Left colon (tissue), 2 donors: ENCODE data around the gene COPS3. TPM values are rescaled to one million over a fixed set of nuclear protein-coding genes. Genes with fewer than 3 reads are reported as not detected.
A peak's percentile ranks its signal among the peaks of the same experiment; 100 is the strongest.

Experiments
- ATAC-seq: fragments of 200-7000 bp; cut with Tn5 transposase; one replicate; pipeline ENCODE4 v1.9.1; 2020; ENCODE audit warnings: mild to moderate bottlenecking, moderate library complexity
- DNase-seq, 2 donors: peaks; one replicate each; pipeline ENCODE4 v3.0.0-alpha.2; 2020
- intact Hi-C, 2 donors: fragments of 100-400 bp; cut with DNase I in 1 of 2; cut with micrococcal nuclease in 1 of 2; formaldehyde crosslinking; loops; one replicate each; pipeline versions ENCODE4 v1.11.2 to v1.14.0; 2022; cut with DNase I, micrococcal nuclease
- long read RNA-seq: library from polyadenylated mRNA; unstranded; transcript quantifications from one replicate; pipeline ENCODE4 v2.0.0, GENCODE V29; 2021
- total RNA-seq, 2 donors: library from RNA; stranded (reverse); fragmentation: NEBNext Ultra II Directional; extraction: Animal tissue kit (Norgen Biotek cat#: 25700); gene quantifications; one replicate each; pipeline ENCODE4 v1.2.1, GENCODE V29; 2021
- donor health status: DM: no; HTN: no; CAD: no.
- donor health status: DM: yes; HTN: yes; CAD: no.

The COPS3 gene
- 10 to 100 TPM; 33.8 to 40.7 TPM for total RNA-seq
- long read RNA-seq, transcript COPS3-201 (12 exons, 1,641 nt), result major isoform, 50 of 68 reads
- long read RNA-seq, partial matches to known transcripts, result 2 of 68 reads
- long read RNA-seq, other reads (novel, unspliced or antisense), result 16 of 68 reads

DNA sequence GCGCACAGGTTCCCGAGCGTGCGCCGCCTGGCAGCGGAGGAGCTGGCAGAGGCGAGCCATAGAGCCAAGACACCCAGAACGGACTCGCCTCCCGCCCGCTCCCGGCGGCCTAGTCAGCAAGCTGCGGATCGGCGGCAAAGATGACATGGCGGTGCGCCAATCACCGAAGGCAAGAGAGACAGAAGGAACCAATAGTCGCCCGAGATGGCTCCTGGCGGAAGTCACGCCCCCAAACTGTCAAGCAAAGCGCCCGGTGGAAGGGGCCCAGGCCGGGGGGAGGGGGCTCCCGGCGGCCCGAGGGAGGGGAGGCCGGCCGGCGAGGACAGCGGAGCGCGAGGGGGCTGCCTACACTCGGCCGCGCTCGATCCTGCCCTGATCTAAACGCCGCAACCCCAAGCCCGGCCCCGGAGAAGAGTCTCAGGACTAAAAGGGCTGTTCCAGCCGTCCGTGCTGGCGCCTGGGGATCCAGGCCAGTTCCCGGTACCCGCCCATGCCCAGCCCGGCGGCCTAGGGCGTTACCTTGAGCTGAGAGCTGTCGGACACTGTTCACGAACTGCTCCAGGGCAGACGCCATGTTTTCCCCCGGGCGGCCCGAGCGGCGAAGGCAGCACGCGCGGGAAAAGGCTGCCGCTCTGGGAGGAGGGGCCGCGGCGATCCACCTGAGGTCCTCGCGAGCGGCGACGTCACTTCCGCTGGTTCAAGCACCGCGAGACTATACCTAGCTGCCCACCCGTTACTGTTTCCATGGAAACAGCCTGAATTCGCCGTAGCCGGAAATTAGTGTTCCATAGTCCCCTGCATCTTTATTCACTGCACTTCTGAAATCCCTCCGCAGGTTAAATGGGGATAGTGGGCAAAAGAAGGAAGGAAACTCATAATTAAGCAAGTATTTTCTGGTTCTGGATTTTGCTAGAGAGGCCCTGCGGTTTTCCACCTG lies at the start of gene COPS3:
Gene COPS3, minus strand, starts transcription at position 634 of the 937 bp plus-strand sequence. Its CDS starts 60 bp downstream, at position 574.
- intact Hi-C loops, result no loop called here
- peak; percentile 99 for DNase-seq
- ATAC-seq, result peak; percentile 95

DNA sequence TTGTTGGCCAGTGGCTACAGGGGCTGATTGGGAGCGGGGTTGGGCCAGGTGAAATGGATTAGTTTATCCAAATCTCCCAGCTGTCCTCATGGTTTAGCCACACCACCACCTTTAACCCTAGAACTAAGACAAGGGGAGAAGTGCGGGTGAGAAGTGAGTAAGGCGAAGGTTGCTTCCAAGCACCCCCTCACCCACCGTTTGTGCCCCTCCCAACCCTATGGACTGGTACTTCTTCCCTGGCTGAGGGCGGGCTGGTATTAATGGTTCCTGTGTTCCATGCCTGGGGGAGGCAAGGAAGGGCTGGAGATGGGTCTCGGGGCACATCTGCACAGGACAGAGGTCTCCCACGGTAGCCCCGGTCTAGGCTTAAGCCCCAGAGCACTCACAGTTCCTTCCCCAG lies 47.2 kb upstream of the COPS3 start:
- ATAC-seq (no peak), DNase-seq (no peak)
- intact Hi-C loops, result no loop called here

DNA sequence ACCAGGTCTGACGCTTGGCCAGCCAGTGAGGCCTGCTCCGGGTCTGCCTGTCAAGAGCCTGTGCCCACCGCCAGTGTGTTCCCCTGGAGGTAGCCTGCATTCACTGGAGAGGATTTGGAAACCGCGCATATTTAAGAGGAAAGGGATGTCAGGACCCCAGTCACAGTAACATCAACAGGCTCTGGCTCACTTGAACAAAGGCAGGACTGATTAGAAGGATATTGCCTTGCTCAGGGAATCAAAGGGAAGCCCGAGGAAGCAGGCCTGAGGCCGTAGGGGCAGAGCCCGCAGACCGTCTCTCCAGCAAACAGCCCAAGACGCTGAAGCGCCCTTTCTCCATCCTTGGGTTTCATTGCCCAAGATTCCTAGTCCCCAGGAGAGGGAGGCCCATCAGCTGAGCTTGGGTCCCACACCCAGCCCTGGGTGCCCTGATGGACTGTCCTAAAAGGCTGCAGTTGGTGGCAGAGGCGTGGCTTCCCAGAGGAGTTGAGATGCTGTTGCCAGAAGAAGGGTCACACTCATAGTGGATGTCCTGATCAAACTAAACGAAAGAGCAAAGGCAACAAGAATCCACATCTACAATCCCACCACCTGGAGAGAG lies 45.3 kb upstream of the COPS3 start:
- intact Hi-C loops, result no loop called here
- no peak for DNase-seq

DNA sequence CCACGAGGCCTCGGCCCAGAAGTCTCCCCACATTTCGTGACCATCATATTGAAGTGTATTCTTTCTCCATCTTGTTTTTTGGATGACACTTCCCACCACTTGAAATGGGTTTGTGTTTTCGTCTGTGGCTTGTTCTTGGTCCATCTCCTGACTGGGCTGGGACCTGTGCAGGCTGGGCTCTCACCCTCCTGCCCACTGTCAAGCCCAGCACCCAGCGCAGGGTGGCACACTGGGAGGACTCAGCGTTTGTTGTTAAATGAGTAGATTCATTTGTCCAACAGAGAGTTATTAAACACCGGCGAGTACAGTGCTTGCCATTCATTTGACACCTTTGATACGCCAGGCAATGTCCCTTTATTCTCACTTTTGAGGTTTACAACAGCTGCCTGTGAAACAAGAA lies 44.8 kb upstream of the COPS3 start:
- DNase-seq (no peak), ATAC-seq (no peak)
- intact Hi-C loops, result no loop called here

More for the DNA sequence above, 45.3 kb upstream of the COPS3 start:
- ATAC-seq, result no peak

DNA sequence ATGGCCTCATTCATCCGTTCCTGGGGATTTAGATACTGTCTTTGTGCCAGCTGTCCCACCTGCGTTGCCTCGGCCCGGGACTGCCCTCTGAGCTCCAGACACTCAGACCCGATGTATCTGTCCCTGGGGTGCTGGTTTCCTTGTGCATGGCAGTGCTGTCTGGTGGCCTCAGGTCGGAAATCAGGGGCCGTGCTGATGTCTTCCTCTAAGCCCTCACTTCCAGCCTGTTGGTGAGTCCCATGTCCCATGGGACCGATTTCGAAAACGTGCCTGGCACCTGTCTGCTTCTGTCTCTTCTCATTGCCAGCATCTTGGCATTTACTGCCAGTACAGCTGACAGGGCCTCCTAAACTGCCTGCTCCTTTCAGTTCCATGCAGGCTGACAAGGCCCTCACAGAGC lies 44.2 kb upstream of the COPS3 start:
- ATAC-seq (no peak), DNase-seq (no peak)
- intact Hi-C loops, result no loop called here

DNA sequence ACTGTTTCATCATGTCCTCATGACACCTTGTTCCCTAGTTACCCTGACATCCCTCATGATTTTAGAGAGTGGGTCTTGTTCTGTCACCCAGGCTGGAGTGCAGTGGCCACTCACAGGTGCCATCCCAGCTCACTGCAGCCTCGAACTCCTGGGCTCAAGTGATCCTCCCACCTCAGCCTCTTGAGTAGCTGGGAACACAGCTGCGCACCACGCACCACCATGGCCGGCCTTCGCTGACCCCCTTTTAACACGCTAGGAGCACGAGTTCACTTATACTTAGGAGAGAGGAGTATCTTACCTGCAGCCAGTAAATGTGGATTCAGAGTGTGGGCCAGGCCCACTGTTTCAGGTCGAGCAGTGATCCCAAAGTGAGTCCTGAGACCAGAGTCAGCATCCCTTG lies 43.6 kb upstream of the COPS3 start:
- ATAC-seq, result no peak
- DNase-seq, result no peak
- intact Hi-C loops, result no loop called here

DNA sequence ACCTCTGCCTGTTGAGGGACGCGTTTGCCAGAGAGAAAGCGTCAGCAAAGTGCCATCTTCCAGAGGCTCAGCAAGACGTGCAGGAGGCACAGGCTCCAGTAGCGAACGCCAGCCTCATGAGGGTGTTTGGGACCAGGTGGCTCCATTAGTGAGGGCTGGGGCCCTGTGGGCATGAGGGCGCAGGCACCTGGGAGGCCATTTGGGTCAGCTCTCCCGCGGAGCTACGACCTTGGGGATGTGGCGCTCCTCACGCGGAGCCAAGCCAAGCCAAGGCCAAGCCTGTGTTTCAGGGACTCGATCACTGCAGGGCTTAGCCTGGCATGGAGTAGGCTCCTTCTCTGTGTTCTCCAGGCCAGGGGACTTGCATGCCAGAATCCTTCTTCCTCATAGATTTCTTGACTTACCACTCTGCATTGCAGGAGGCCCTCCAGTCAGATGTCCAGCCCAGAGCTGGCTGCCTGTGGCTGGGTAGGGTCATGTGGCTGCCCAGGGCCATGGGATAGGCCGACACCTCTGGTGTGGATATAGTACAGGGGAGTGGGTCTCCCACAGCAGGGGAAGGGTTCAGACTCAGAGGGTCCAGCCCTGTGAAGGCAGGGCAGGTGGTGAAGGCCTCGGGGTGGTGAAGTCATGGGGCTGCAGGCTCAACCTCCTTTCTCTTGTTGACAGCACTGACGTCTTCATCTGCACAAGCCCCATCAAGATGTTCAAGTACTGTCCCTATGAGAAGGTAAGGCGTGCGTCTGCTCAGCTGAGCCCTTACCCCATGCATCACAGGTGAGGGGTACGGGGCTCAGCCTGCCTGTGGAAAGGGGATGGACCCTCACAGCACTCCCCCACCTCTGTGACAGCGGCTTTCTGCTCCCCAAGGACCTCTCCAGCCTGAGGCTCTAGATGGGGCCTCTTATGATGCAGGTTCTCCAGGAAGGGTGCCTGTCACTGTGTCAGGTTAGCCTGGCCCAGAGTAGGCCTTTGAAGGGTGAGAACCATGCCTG lies 41.8 kb upstream of the COPS3 start:
- no peak for DNase-seq
- intact Hi-C loops, result no loop called here
- no peak for ATAC-seq

DNA sequence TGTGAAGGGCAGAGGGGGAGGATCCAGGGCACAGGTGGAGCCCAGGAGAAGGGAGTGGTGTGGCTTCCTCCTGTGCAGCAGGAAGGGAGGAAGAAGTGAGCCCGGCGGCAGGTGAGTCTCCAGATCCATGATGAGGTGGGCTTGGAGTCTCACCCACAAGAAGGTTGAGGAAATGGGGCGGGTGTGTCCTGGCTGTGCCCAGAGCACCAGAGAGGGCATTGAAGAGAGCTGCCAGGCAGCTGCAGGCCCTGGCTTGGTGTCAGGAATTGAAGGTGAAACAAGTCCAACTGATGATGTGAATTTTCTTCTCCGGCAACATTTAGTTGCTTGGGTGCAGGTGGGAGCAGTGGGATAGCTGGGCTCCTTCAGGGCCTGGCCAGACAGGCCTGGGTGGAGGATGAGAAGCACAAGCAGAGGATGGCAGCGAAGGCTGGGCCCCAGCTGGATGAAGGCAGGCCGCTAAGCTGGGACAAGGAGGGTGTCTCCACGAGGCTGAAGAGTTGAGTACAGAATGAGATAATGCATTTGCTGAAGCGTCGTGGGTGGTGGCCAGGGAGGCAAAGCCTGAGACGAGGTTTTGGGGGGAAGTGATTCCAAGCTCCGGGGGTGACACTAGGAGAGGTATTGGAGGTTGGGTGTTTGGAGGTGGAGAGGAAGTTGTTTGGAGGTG lies 40.4 kb upstream of the COPS3 start:
- ATAC-seq (peak; percentile 39), DNase-seq (no peak)
- intact Hi-C loops, result no loop called here

DNA sequence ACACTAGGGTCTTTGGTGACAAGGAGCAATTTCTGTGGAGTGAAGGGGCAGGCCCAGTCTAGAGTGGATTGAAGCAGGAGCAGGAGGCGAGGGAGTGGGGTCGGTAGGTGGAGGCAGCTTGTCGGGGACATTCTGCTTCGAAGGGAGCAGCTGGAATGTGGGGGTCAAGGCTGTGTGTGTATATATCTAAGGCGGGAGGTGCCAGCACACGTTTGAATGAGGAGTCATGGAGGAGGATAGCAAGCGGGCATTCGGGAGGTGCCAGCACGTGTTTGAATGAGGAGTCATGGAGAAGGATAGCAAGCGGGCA lies 39.8 kb upstream of the COPS3 start:
- ATAC-seq (no peak), DNase-seq (no peak)
- intact Hi-C loops, result no loop called here

DNA sequence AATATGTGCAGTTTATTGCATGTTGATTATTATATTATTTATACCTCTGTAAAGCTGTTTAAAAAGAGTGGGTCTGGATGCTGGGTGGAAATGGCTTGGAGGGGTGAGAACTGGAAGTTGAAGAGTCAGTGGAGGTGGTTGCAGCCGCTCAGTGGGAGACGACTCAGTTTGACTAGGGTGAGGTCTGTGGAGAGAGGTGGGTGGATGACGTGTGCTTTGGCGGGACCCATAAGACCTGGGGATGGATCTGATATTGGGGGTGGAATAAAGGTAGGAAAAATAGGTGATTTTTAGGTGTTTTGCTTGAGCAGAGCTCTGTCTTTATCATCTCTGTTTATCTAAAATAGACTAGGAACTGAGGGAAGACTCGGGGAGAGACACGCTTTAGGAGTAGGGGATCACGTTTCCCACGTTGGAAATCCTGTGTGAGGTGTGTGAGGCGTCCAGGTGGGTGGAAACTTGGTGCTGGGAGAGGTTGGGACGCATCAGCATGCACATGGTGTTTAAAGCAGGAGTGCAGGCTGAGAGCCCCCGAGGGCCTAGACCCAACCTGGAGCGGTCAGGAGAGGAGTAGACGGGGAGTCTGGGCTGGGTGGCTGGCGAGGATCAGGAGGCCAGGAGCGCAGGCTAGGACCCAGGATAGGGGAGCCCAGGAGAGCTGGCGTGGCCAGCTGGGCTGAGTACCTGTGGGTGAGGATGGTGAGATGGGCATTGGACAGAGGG lies 39.3 kb upstream of the COPS3 start:
- intact Hi-C loops, result no loop called here
- no peak for DNase-seq
- no peak for ATAC-seq

DNA sequence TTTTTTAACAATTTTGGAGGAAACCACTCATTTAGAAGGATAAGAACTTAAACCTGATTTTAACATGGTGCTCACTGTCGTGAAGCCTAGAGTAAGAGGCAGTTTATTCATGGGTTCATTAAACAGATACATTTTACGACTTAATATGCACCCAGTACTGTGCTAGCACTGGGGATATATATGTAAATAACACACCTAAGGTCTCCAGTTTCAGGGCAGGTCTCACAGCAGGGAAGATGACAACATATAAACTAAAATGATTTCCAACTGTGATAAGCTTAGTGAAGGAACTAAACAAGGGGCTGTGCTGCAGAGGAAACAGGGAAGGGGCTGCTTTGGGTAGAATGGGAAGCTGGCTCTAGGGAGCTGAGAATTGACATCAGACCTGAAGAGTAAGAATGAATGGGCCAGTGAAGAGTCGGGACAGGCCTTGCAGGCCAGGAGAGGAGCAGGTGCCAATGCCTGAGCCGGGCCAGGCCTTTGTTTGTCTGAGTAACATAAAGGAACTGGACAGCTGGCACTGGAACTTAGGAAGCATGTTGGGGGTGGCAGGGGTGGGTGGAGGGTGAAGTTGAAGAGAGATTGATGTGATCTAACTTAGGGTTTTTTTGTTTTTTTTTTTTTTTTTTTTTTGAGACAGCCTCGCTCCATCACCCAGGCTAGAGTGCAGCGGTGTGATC lies 34.2 kb upstream of the COPS3 start:
- DNase-seq (peak in 1 of 2 donors; percentile 32), ATAC-seq (peak; percentile 72)
- intact Hi-C loops, result no loop called here

DNA sequence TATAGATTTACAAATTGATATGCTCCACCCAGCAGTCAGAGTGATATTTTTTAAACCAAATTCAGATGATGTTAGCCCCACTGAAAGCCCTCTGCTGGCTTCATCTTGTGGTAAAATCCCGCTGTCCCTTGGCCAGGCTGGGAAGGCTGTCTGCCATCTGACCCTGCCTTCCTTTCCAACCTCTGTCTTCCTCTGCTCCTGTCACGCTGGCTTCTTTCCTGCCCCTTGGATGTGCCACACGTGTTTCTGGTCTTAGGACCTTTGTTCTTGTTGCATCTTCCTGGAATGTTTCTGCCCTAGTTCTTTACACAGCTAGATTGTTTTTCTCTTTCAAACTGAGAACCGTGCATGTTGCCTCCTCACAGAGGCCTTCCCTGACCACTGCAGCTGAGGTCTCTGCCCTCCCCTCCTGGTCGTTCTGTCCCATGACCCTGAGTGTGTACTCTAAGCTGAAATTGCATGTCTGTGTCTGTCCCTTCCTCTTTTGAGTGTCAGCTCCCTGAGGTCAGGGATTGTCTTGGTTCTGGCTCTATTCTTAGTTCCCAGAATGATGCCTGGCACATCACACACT lies 33.5 kb upstream of the COPS3 start:
- ATAC-seq (no peak), DNase-seq (no peak)
- intact Hi-C loops, result no loop called here

DNA sequence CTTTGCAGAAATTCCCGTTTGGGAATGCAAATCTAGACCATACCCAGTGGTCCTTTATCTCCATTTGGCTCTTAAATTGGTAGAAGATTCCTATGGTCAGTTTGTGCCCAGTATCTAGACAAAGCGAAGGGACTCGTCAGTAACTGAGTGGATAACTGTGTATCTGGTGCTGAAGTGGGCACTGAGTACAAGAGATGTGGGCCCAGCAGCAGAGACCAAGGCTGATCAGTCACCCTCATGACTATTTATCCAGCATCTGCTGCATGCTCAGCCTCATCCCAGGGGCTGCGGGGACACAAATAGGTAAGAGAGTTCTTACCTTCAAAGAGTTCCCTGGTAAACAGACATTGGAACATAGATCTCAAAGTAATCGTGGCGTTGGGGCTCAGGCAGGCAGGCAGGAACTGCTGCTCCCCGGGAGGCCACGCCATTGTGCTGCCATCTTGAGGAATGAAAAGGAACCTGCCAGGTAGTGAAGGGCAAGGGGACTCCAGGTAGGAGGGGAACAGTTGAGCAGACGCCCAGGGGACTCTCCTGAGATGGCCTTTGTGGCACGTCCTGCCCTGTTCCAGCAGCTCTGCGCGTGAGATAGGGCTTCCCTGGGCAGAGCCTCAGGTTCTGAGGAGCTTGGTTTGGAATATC lies 32.4 kb upstream of the COPS3 start:
- ATAC-seq, result peak; percentile 86
- intact Hi-C loops, result no loop called here

DNA sequence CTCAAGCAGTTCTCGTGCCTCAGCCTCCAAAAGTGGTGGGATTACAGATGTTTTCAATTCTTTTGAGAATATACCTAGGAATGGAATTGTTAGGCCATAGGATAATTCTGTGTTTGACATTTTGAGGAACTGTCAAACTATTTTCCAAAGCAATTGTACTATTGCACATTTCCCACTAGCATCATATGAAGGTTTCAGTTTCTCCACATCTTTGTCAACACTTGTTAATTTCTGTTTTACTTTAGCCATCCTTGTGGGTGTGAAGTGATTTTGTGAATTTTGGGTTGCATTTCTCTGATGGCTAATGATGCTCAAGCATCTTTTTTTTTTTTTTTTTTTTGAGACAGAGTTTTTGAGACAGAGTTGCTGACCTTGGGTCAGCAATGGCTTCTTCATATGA lies 28.3 kb upstream of the COPS3 start:
- ATAC-seq, result no peak
- no peak for DNase-seq
- intact Hi-C loops, result no loop called here

More for the DNA sequence above, 32.4 kb upstream of the COPS3 start:
- peak; percentile 34 to 65 for DNase-seq

DNA sequence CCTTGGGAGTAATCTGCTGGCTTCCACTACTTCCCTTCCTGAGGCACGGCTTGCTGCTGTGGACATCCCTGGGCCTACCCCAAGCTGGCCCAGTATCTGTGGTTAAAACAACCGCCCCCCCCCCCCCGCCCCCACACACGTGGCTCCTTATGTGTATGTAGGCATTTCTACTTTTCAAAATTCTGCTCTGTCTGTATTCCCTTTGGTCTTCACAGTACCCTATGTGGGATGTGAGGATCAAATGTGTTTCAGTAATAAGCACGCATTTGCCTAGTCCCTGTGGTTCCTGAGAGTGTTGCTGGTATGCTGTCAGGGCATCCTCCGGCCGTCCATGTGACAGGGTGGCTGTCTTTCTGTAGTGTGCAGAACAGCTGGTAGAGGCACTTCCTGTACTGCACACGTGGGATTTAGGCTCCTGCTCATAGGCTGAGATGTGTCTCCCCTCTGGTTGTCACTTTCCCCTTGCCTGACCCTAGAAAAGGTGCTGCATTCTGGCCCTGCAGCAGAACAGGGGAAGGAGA lies 24.3 kb upstream of the COPS3 start:
- DNase-seq (peak in 1 of 2 donors; percentile 42), ATAC-seq (peak; percentile 15)
- intact Hi-C loops, result no loop called here

DNA sequence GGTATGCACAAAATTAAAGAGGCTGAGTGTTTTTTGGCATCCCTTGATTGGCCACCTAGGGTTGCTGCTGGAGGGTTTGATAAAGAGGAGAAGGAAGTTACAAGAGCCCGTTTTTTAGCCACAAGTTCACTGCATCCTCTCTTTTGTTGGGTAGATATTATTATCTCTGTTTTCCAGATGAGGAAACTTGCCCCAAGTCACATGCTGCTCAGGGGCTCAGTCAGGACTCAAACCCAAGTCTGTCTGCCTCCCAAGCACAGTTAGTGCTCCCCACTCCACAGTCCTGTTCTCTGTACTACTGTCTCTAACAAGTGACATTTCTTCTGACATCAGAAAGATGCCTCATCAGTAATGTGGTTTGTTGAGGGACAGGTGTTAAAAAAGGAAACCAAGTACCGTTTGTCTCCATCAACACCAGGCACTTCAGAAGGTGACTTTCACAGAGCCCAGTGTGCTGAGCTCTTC lies 23.5 kb upstream of the COPS3 start:
- no peak for DNase-seq
- no peak for ATAC-seq
- intact Hi-C loops, result no loop called here
